Uterus (tissue), 4 donors: ENCODE data around the gene AHNAK. TPM values are rescaled to one million over a fixed set of nuclear protein-coding genes. Genes with fewer than 3 reads are reported as not detected.

Source experiments
- DNase-seq, 2 donors: peaks; one replicate each; pipeline ENCODE4 v3.0.0-alpha.2; 2019 to 2020
- H3K27ac ChIP-seq, 2 donors: fragments of 200-600 bp; sonication (generic); 1 replicate in 1 of 2; 2 replicates in 1 of 2; pipeline ENCODE4 v1.5.1; 2016 to 2018
- H3K27me3 ChIP-seq, 2 donors: fragments of 200-600 bp; sonication (generic); one replicate each; pipeline ENCODE4 v1.5.1; 2018 to 2019; ENCODE audit warnings: control low read depth in 1 of 2
- H3K36me3 ChIP-seq, 2 donors: fragments of 200-600 bp; sonication (generic); one replicate each; pipeline ENCODE4 v1.5.1; 2019; ENCODE audit warnings: control low read depth in 1 of 2
- H3K4me1 ChIP-seq, 2 donors: fragments of 200-600 bp; sonication (generic); one replicate each; pipeline ENCODE4 v1.5.1; 2018 to 2019; ENCODE audit warnings: control low read depth in 1 of 2
- H3K4me3 ChIP-seq, 2 donors: fragments of 200-600 bp; sonication (generic); 1 replicate in 1 of 2; 2 replicates in 1 of 2; pipeline ENCODE4 v1.5.1; 2018 to 2019; ENCODE audit warnings: mild to moderate bottlenecking in 1 of 2
- H3K9me3 ChIP-seq, 2 donors: fragments of 200-600 bp; sonication (generic); one replicate each; pipeline ENCODE4 v1.5.1; 2019; ENCODE audit warnings: control low read depth in 1 of 2
- POLR2A ChIP-seq, 2 donors: fragments of 450-650 bp; IDR thresholded peaks; one replicate each; pipeline ENCODE4 v1.6.1; 2016; ENCODE audit warnings: antibody characterized with exemption in 2 of 2, mild to moderate bottlenecking in 1 of 2, moderate library complexity in 1 of 2
- intact Hi-C: fragments of 100-400 bp; cut with DNase I; formaldehyde crosslinking; loops from one replicate; pipeline ENCODE4 v1.15.1; 2023; ENCODE audit warnings: low total_unique reads
- total RNA-seq, 4 donors: library from RNA; depleted of rRNA in 3 of 4; stranded (reverse); fragments of >200 nt in 3 of 4; gene quantifications; one replicate each; pipeline versions ENCODE4 v1.1.0 to v1.2.4, GENCODE V29; 2014 to 2023
- TF ChIP-seq, protein P1 (sequence below), 4 experiments: fragments of 200-600 bp in 2 of 4; fragments of 450-650 bp in 2 of 4; sonication (generic) in 2 of 4; IDR thresholded peaks; one replicate each; pipeline ENCODE4 v1.5.1; 2016 to 2019; ENCODE audit warnings: antibody characterized with exemption in 4 of 4, mild to moderate bottlenecking in 2 of 4, moderate library complexity in 1 of 4
- donor health status: DM: yes; HTN: yes; CAD: no.

The AHNAK gene
- total RNA-seq, 4 donors from 2014 or later = 452 to 1,353 (median 779) TPM

DNA sequence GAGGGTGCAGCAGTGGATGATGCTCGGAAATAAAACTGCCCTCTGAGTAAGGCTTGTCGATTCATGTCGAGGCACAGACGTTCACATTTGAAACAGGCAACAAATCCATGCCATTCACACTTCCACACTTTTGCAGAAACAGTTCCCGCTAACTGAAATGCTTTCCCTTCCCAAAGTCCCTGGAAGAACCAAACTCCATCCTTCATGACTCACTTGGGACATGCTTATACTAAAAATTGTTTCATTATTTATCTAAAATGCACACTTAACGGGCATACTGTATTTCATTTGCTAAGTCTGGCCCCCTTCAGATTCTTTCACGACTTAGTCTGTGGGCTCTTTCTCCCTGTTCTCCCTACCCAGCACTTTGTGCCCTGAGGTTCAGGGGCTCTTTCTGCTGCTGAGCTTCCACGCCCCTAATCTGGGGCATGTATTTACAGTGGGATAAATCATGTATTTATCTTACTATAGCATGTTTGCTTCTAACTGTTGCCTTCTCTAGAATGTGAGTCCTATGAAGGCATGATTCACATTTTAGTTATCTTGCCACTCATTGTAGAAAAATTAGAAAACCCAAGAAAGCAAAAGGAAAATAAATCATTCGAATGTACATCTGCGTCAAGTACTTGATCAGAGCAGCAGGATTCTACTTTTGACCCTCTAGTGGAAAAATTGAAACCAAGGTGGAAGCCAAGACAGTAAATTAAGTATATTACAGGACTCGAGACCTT, 115.3 kb downstream of the AHNAK start:
- no peaks in the 10 kb centered on the region for H3K36me3 ChIP-seq
- peaks cover 3 to 33% of the 10 kb centered on the region in 2 donors for H3K4me1 ChIP-seq
- intact Hi-C loops = no loop called here
- H3K9me3 ChIP-seq = no peaks in the 10 kb centered on the region
- DNase-seq = no peak
- no peak for TF ChIP-seq POLR2A (IDR thresholded peaks at IDR 0.05)
- TF ChIP-seq, protein P1, sequence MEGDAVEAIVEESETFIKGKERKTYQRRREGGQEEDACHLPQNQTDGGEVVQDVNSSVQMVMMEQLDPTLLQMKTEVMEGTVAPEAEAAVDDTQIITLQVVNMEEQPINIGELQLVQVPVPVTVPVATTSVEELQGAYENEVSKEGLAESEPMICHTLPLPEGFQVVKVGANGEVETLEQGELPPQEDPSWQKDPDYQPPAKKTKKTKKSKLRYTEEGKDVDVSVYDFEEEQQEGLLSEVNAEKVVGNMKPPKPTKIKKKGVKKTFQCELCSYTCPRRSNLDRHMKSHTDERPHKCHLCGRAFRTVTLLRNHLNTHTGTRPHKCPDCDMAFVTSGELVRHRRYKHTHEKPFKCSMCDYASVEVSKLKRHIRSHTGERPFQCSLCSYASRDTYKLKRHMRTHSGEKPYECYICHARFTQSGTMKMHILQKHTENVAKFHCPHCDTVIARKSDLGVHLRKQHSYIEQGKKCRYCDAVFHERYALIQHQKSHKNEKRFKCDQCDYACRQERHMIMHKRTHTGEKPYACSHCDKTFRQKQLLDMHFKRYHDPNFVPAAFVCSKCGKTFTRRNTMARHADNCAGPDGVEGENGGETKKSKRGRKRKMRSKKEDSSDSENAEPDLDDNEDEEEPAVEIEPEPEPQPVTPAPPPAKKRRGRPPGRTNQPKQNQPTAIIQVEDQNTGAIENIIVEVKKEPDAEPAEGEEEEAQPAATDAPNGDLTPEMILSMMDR (IDR thresholded peaks at IDR 0.05) = no peak
- peak overlapping the region; percentile 85 to 90 for H3K27ac ChIP-seq
- no peak overlapping the region for H3K4me3 ChIP-seq
- H3K27me3 ChIP-seq = no peaks in the 10 kb centered on the region

DNA sequence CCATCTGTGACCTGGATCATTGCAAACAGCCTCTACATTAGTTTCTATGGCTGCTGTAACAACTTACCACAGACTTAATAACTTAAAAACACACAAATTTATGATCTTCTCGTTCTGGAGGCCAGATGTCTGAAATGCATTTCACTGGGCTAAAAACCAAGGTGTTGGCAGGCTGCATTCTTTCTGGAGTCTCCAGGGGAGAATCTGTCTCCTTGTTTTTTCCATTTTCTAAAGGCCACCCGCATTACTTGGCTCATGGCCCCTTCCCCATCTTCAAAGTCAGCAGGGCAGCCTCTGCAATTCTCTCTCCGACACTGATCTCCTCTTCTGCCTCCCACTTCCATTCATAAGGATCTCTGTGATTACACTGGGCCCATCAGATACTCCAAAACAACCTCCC, 116.2 kb downstream of the AHNAK start:
- Histone ChIP-seq H3K36me3 (no peaks in the 10 kb centered on the region), H3K27ac (peak overlapping the region; percentile 85 to 90), H3K4me1 (peaks cover 0 to 28% of the 10 kb centered on the region in 2 donors), H3K9me3 (no peaks in the 10 kb centered on the region), H3K4me3 (no peak overlapping the region), H3K27me3 (no peaks in the 10 kb centered on the region)
- TF ChIP-seq, protein P1 (IDR thresholded peaks at IDR 0.05) = no peak
- TF ChIP-seq POLR2A (IDR thresholded peaks at IDR 0.05) = no peak
- DNase-seq = no peak
- intact Hi-C loops = no loop called here

DNA sequence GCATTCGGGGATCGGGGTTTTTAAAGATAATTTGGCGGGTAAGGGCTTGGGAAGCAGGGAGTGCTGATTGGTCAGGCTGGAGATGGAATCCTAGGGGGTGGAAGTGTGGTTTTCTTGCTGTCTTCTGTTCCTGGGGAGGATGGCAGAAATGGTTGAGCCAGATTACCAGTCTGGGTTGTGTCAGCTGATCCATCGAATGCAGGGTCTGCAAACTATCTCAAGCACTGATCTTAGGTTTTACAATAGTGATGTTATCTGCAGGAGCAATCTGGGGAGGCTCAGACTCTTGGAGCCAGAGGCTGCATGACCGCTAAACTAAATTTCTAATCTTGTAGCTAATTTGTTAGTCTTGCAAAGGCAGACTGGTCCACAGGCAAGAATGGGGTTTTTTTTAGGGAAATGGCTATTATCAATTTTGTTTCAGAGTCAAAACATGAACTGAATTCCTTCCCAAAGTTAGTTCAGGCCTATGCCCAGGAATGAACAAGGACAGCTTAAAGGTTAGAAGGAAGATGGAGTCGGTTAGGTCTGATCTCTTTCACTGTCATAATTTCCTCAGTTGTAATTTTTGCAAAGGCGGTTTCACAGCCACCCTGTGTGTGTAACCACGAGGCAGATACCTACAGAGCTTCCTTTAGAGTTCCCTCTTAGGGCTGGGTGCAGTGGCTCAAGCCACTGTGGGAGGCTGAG, 117.6 kb downstream of the AHNAK start:
- intact Hi-C loops = no loop called here
- H3K27me3 ChIP-seq = no peaks in the 10 kb centered on the region
- no peaks in the 10 kb centered on the region for H3K9me3 ChIP-seq
- no peak for TF ChIP-seq POLR2A (IDR thresholded peaks at IDR 0.05)
- TF ChIP-seq, protein P1 (IDR thresholded peaks at IDR 0.05) = no peak
- no peak overlapping the region for H3K4me3 ChIP-seq
- H3K36me3 ChIP-seq = no peaks in the 10 kb centered on the region
- H3K27ac ChIP-seq = peak overlapping the region; percentile 85 to 90
- peaks cover 0 to 22% of the 10 kb centered on the region in 2 donors for H3K4me1 ChIP-seq
- no peak for DNase-seq

DNA sequence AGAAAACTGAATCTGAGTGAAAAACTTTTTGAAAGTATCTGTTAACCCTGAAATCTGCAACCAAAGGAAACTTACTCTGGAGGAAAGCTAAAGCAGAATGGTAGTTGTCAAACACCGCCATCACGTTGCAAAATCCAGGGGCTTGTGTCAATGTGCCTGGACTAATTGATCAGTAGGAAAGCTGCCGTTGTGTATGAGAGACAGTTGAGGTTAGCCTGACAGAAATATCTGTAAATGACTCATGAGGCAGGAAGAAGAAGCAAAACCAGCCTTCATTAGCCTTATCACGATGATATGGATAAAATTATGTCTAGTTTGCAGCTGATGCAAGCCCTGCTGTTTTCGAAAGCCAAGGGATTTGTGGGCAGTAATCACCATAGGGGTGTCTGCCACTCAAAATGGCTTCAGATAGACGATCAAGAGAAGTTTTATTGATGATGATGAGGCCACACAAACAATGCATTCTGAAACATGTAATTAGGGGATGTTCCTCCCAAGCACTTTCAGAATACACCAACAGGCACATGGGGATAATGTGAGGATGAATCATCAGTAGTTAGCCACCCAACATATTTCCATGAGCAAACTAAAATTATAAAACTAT, 118.9 kb downstream of the AHNAK start:
- Histone ChIP-seq H3K27ac (peak overlapping the region; percentile 59 to 81), H3K9me3 (no peaks in the 10 kb centered on the region), H3K4me3 (no peak overlapping the region), H3K4me1 (peaks cover 0 to 18% of the 10 kb centered on the region in 2 donors), H3K27me3 (no peaks in the 10 kb centered on the region), H3K36me3 (no peaks in the 10 kb centered on the region)
- no peak for DNase-seq
- TF ChIP-seq, protein P1 (IDR thresholded peaks at IDR 0.05) = no peak
- no peak for TF ChIP-seq POLR2A (IDR thresholded peaks at IDR 0.05)
- intact Hi-C loops = no loop called here

DNA sequence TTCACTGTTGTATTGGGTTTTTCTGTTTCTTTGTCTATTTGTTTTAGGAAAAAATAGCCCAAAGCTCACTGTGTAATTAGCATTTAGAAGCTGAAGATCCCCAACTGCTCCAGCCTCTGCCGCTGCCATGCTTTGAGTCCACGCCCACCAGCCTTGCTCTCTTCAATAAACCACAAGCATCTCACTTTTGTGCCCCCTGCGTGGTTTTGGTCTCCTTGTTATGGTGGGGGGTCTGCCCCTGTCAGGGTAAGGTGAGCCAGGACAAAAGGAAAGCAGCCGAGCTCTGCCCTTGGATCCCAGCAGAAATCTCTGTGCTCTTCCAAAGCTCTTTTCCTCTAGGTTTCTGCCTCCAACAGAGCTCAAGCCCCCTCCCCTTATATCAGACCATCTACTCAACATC, 123.6 kb downstream of the AHNAK start:
- H3K27ac ChIP-seq = no peak overlapping the region
- no peak overlapping the region for H3K4me3 ChIP-seq
- intact Hi-C loops = no loop called here
- TF ChIP-seq POLR2A (IDR thresholded peaks at IDR 0.05) = no peak
- TF ChIP-seq, protein P1 (IDR thresholded peaks at IDR 0.05) = no peak
- no peaks in the 10 kb centered on the region for H3K27me3 ChIP-seq
- no peaks in the 10 kb centered on the region for H3K36me3 ChIP-seq
- DNase-seq = no peak
- H3K4me1 ChIP-seq = peaks cover 0 to 5% of the 10 kb centered on the region in 2 donors
- no peaks in the 10 kb centered on the region for H3K9me3 ChIP-seq
